ENCODE data around the gene RNASEH1.

The RNASEH1 gene

GRCh38 chr2:3558205-3559014 is at the start of gene RNASEH1:
RNASEH1 (minus strand) TSS chr2:3558333; CDS start chr2:3558260, 73 bp downstream.
- peak; percentile 97 for DNase-seq (ENCODE audit: low read depth)

- DNase-seq (ENCODE audit: low read depth), result no peak
These were observed 48.5 kb upstream of the RNASEH1 start for GRCh38 chr2:3606370-3607201.

- no peak for DNase-seq (ENCODE audit: low read depth)
These were observed 47.9 kb upstream of the RNASEH1 start for GRCh38 chr2:3606028-3606369.

- DNase-seq (ENCODE audit: low read depth), result no peak
These were observed 47.1 kb upstream of the RNASEH1 start for GRCh38 chr2:3604991-3605961.

GRCh38 chr2:3604207-3604877 is 46.2 kb upstream of the RNASEH1 start:
- no peak for DNase-seq (ENCODE audit: low read depth)

GRCh38 chr2:3603536-3604206 is 45.5 kb upstream of the RNASEH1 start:
- DNase-seq (ENCODE audit: low read depth), result no peak

GRCh38 chr2:3602553-3603339 is 44.6 kb upstream of the RNASEH1 start:
- DNase-seq (ENCODE audit: low read depth), result no peak

GRCh38 chr2:3601561-3602271 is 43.6 kb upstream of the RNASEH1 start:
- DNase-seq (ENCODE audit: low read depth), result no peak

- DNase-seq (ENCODE audit: low read depth), result no peak
These were observed 42.2 kb upstream of the RNASEH1 start for GRCh38 chr2:3600256-3600855.

GRCh38 chr2:3598912-3599854 is 41.0 kb upstream of the RNASEH1 start:
- no peak for DNase-seq (ENCODE audit: low read depth)

- no peak for DNase-seq (ENCODE audit: low read depth)
These were observed 40.2 kb upstream of the RNASEH1 start for GRCh38 chr2:3598197-3598910.

GRCh38 chr2:3597567-3597966 is 39.4 kb upstream of the RNASEH1 start:
- no peak for DNase-seq (ENCODE audit: low read depth)

GRCh38 chr2:3596901-3597417 is 38.8 kb upstream of the RNASEH1 start:
- DNase-seq (ENCODE audit: low read depth), result no peak

- DNase-seq (ENCODE audit: low read depth), result no peak
These were observed 37.9 kb upstream of the RNASEH1 start for GRCh38 chr2:3595985-3596384.

GRCh38 chr2:3595404-3595803 is 37.3 kb upstream of the RNASEH1 start:
- DNase-seq (ENCODE audit: low read depth), result no peak

- no peak for DNase-seq (ENCODE audit: low read depth)
These were observed 36.6 kb upstream of the RNASEH1 start, which contains the start of gene COLEC11 for GRCh38 chr2:3594493-3595281. COLEC11 (plus strand) TSS chr2:3595112; CDS start chr2:3604341, 9,229 bp downstream.
